GM19043 (cell line): Measurements from ENCODE around the gene MRM2.

Experiments
- ATAC-seq: cut with Tn5 transposase; IDR thresholded peaks from one replicate; pipeline ENCODE4 v1.9.1; 2021; ENCODE audit warnings: low read depth; ENCODE audit not compliant: unreplicated experiment

Gene MRM2

DNA sequence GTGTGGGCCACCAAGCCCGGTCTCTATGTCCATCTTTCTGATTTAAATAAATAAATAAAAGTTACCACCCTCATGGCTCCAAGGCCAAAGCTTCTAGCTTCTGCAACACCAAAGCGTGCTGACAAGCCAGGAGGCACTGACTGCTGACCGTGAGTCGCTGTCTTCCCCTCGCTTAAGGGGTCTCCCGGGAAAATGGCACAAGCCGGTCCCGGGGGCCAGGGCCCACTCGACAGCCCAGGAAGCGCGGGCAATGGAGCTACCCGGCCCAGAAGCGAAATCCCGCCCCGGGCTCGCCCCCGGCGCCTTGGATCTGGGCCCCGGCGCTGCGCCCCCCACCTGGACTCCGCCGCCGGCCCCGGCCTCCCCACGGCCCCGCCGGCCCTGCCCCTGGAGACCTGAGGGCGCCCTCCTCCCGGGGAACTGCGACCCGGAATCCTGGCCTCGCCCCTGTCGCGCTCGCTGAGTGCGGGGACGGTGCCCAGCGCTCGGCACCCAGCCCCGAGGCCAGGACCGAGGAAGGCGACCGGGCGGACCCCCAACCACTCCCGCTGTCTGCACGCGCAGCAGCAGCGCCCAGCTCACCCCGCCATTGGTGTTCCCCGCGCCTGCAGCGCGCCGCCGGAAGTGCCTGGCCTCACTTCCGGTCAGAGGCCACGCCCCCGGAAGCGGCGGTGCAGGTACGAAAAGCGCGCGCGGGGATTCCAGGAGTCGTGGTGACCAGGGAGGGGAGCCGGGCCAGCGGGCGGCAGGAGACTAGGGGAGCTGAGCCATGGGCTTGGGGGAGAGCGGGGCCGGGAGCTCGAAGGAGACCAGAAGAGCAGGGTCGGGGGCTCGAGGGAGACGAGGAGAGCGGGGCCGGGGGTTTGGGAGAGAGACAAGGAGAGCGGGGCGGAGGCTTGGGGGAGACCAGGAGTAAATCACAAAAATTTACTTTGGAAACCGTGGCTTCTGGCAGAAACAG lies at the start of gene MRM2, which contains the start of gene NUDT1:
TSS of gene MRM2 (minus strand) at position 626 of the 961 bp plus-strand sequence. CDS start at position 590, 36 bp downstream.
TSS of gene NUDT1 (plus strand) at position 647 of the 961 bp plus-strand sequence. CDS start 2,349 bp downstream, outside the sequence.
- ATAC-seq, result peak; percentile 51

DNA sequence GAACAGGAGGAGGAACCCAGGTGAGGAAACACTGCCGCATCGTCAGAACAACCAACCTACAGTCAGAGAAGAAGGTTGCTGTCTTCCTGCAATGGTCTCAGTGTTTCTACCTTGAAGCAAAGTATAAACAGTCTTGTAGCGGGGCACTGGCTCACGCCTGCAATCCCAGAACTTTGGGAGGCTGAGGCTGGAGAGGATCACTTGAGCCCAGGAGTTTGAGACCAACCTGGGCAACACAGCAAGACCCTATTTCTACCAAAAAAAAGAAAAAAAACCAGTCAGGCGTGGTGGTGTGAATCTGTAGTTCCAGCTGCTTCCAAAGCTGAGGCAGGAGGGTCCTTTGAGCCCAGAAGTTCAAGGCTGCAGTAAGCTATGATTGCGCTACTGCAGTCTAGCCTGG lies 48.9 kb upstream of the MRM2 start:
- ATAC-seq, result no peak

DNA sequence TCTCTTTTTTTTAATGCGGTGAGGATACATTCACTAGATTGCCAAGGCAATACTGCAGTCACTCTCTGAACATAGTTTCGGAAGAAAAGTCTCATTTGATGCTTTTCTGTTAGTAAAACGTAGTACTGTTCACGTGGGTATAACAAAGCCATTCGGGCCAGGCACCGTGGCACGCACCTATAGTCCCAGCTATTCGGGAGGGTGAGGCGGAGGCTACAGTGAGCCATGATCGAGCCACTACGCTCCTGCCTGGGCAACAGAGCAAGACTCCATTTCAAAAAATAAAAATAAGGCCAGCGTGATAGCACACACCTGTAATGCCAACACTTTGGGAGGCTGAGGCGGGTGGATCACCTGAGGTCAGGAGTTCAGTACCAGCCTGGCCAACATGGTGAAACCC lies 47.6 kb upstream of the MRM2 start:
- no peak for ATAC-seq

- ATAC-seq, result no peak
Observed at GRCh38 chr7:2289111-2289586, 47.1 kb upstream of the MRM2 start.

- peak; percentile 60 for ATAC-seq
Observed at GRCh38 chr7:2288503-2288902, 46.5 kb upstream of the MRM2 start.

DNA sequence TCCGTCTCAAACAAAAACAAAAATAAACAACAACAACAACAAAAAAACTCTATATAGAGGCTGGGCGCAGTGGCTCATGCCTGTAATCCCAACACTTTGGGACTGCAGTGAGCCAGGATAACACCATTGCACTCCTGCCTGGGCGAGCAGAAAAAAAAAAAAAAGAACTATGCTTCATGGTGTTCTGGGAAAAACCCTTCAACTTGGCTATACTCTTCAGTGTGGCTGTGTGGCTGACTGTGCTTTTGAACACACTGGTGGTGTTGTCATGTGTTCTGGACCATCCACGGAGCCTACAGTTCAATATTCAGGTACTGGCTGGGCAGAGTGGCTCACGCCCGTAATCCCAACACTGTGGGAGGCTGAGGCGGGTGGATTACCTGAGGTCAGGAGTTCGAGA lies 45.7 kb upstream of the MRM2 start:
- ATAC-seq, result no peak

DNA sequence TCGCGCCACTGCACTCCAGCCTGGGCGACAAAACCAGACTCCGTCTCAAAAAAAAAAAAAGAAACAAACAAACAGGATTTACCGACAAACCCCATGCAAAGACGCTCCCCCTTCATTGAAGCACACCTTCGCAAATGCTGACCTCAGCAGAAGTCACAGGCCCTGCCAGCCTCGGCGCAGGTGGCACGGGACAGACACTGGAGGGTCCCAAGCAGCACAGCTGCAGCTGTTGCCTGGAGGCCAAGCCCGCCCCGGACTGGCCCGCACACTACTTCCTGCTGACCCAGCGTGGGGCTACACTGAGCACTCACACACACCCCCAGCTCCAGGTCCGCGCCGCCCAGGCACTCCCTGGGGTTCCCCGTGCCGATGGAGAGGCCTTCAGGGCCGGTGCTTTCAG lies 41.1 kb upstream of the MRM2 start:
- ATAC-seq, result no peak

- ATAC-seq, result no peak
Observed at GRCh38 chr7:2282185-2282751, 40.3 kb upstream of the MRM2 start.

- ATAC-seq, result no peak
Observed at GRCh38 chr7:2281541-2281940, 39.5 kb upstream of the MRM2 start.

GRCh38 chr7:2280424-2280823 lies 38.4 kb upstream of the MRM2 start:
- ATAC-seq, result no peak

GRCh38 chr7:2279896-2280295 lies 37.9 kb upstream of the MRM2 start:
- ATAC-seq, result no peak

GRCh38 chr7:2278026-2278425 lies 36.0 kb upstream of the MRM2 start:
- ATAC-seq, result no peak

- ATAC-seq, result no peak
Observed at GRCh38 chr7:2276107-2276506, 34.1 kb upstream of the MRM2 start.

GRCh38 chr7:2275101-2275500 lies 33.1 kb upstream of the MRM2 start:
- ATAC-seq, result no peak

DNA sequence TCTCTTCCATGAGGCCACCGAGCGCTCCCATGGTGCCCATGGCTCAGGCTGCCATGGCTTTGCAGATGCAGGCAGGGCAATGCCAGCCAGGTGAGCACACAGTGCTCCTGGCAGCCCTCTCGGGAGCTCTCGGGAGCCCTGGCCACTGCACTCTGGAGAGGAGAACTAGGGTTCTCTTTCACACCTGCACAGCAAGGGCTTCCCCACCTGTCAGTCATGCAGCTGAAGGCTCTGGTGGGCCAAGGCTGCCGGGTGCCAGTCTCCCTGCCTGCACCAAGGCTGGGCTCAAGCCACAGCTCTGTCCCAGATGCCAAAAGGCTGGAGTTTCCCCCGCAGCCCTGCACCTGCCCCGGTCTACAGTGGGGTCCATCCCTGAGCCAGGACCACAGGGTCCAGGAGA lies 32.7 kb upstream of the MRM2 start:
- no peak for ATAC-seq

DNA sequence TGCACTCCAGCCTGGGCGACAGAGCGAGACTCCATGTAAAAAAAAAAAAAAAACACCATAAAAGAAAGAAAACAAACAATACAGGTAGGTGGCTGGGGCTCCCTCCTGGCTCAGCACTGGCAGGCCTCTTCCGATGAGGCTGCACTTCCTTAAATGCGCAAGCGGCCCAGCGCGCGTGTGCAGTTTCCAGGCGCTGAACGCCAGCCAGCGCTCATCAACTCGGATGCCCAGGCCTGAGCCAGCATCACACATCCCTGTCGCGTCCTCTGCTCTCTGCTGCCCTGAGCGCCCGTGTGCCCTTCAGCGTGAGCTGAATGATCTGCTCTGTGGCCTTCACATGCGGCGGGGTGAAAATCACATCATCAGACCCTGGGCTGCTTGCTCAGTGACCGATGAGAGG lies 31.9 kb upstream of the MRM2 start:
- no peak for ATAC-seq

- no peak for ATAC-seq
Observed at GRCh38 chr7:2272031-2272430, 30.0 kb upstream of the MRM2 start.

DNA sequence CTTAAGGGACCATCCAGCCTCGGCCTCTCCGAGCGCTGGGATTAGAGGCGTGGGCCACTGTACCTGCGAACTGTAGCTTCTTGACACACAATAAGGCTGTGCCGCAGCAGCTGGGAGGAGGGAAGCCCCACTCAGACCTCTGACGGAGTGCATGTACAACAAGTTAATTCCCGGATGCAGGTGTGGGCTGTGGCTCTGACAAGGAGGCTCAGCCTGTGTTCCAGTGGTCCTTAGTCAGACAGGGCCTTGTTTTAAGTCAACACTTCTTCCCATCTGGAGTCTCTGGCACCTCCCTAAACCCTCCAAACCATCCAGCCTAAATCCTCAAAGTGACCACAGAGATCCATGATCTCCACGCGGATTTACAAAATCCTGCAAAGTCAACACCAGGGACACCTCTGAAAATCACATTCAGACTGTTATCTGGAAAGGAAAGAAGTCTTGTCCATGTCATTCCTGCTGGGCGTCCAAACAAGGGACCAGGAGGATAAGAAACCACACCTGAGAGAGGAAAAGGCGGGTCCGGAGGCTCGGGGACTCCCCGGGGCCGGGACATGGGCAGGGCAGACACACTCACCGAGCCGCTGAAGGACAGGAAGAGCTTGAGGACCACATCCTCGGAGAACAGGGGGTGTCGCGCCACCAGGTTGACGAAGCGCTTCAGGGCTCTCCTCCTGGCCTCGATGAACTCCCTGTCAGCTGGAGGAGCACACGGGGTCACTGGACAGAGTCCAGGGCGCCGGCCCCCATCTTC lies 29.4 kb upstream of the MRM2 start:
- no peak for ATAC-seq

DNA sequence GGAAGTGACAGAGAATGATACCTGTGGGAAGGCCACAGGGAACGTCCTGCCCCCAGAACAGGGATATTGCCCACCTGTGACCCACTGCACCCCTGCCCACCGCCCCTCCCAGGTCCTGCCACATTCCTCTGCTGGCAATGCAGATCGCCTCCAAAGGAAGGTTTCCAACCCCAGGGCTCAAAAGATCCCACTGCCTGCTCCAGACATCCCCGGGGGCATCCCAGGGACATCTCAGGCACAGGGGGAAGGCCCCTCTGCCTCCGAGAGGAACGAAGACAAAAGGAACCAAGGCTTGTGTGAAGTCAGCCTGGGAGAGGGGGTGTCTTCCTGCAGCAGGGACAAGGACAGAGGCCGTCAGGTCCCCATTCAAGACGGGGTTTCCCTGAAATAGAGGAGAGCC lies 28.5 kb upstream of the MRM2 start:
- no peak for ATAC-seq

- ATAC-seq, result no peak
Observed at GRCh38 chr7:2269991-2270460, 28.0 kb upstream of the MRM2 start.
